ENCODE results near the gene PACS1.

PACS1 gene

DNA sequence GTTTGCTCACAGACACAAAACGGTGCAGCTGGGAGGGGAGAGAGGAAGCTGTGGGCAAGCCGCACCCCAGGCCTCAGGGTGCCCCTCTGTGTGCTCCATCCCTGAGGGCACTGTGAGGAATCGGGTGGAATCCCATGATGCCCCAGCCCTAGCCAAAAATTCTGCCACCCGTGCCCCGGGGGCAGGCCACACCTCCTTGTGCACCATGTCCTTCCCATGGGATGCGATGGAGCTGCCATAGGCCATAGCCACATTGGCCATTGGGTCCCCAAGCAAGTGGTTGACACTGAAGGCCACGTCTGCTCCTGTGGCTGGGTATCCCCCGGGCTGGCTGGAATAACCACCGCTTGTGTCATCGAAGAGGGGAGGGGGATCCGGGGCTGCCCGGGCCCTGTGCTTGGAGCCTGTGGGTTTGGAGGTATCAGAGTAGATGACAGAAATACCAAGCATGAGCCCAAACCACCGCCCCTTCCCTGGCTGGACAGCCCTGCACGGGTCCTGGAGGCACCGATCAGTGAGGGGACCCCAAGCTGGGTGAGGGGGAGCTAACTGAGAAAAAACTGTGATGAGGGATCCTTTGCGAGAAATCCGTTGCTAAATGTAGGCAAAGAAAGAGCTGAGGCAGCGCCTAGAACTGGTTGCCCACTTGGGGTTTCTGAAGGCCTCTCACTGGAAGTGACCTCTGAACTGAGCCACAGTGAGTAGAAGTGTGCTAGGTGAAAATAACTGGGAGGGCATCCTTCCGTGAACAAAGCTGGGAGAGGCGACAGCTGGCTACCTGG, 218.0 kb downstream of the PACS1 start:
- TF ChIP-seq HDGF (IDR thresholded peaks at IDR 0.05; ENCODE audit: borderline replicate concordance) = no peak
- no peak for TF ChIP-seq BHLHE40 (IDR thresholded peaks at IDR 0.05; ENCODE audit: borderline replicate concordance)
- no peak for TF ChIP-seq FOXK2 (IDR thresholded peaks at IDR 0.05)
- no peak for TF ChIP-seq TARDBP (IDR thresholded peaks at IDR 0.05)
- no peak for TF ChIP-seq SP1 (IDR thresholded peaks at IDR 0.05)
- TF ChIP-seq L3MBTL2 (conservative IDR thresholded peaks at IDR 0.05) = no peak
- no peak for DNase-seq (ENCODE audit: extremely low spot score)
- ChIA-PET POLR2A (interaction anchor here (1.1 to 4.3 kb wide), 13 partner anchors 12 to 1176 kb away, joined by 4 to 36 read pairs (median 8); partner anchors contain the start of gene RAB1B), CTCF (interaction anchor here (1.2 to 2.6 kb wide), 3 partner anchors 23 to 34 kb away, joined by 4 to 11 read pairs (median 5); no protein-coding TSS in a partner anchor)

DNA sequence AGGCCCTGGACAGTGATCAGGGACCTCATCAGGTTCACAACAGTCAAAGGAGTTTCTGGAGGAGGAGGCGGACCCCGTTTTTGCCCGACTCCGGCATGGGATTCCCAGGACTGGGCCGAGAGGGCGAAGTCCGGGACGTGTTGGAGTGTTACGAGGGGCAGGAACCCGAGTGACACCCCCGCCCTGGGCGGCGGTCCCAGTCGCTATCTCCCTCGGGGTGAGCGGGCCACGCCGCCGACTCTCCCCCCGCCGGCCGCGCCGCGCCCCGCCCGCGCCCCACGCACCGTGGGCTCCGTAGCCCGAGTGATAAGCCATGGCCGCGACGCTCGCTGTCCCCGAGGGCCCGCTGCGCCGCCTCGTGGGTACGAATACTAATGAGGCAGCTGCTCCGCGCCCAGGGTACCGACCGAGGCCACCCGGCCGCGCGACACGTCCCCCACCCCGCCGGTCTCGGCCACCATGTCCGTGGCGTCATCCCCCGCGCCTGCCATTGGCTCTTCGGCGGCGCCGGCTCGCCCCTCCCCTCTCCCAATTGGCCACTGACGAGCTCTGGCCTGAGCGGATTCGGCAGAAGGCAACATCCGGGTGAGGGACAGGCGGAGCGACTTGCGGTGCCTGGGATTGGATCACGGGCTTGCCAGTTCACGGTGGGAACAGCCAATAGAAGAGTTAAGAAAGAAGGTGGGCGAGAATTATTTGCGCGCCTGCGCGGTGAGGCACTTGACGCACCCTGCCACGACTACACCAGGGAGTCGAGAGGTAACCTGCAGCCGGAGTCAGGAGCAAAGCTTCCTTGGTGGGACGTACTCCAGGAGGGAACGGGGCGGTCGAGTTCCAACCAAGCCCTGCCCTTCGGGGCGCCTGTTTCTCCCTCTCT, 218.8 kb downstream of the PACS1 start, which contains the start of gene YIF1A:
TSS of gene YIF1A (minus strand) at position 473 of the 877 bp plus-strand sequence. CDS start at position 315, 158 bp downstream.
- ChIA-PET CTCF (interaction anchor here (0.6 to 2.6 kb wide), 6 partner anchors 11 to 62 kb away, joined by 3 to 11 read pairs (median 4); no protein-coding TSS in a partner anchor), POLR2A (interaction anchor here (0.6 to 4.3 kb wide), 31 partner anchors 8 to 1177 kb away, joined by 3 to 36 read pairs (median 5); partner anchors contain the start of genes B4GAT1, CNIH2, DPP3 and MRPL11)
- TF ChIP-seq, protein P1, sequence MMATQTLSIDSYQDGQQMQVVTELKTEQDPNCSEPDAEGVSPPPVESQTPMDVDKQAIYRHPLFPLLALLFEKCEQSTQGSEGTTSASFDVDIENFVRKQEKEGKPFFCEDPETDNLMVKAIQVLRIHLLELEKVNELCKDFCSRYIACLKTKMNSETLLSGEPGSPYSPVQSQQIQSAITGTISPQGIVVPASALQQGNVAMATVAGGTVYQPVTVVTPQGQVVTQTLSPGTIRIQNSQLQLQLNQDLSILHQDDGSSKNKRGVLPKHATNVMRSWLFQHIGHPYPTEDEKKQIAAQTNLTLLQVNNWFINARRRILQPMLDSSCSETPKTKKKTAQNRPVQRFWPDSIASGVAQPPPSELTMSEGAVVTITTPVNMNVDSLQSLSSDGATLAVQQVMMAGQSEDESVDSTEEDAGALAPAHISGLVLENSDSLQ (IDR thresholded peaks at IDR 0.05) = peak; percentile 99
- TF ChIP-seq LEF1 (IDR thresholded peaks at IDR 0.05; ENCODE audit: borderline replicate concordance) (0 out of 2 replicates have a peak, but pooled peaks have one; percentile 22), FOXK2 (IDR thresholded peaks at IDR 0.05) (no peak), ELF4 (IDR thresholded peaks at IDR 0.05) (peak; percentile 58)
- peak; percentile 99 for DNase-seq (ENCODE audit: extremely low spot score)

DNA sequence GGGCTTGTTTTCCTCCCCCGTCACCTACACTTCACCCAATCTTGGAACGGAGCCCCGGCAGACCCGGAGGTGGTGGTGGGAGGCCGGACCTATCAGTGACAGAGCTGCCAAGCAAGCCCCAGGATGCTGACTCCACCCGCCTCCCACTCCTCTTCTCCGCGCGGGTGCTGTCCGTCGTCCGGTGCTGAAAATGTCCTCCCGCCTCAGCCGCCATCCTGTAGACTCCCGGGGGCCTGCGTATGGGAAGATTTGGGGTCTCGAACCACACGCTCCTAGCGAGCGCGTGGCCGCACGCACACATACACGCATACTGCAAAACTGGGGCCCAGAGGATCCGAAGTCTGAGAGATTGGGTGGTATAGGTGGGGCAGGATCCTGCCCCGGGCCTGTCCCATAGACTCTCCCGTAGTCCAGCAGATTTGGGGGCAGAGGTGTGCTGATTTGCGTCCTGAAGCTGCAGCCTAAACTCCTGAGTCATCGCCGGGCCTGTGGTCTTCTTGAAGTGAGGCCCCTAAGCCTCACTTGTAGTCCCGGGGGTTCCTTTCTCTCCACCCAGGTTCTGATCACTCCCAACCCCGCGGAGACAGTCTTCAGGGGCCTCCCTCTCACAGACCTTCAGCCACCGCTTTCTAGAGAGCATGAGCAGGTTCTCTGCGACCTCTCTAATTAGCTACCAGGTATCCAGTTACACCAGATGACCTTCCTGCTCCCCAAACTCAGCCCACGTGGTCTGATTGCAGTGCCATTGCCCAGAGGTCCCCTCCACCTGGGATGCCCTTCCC, 219.7 kb downstream of the PACS1 start:
- no peak for TF ChIP-seq LEF1 (IDR thresholded peaks at IDR 0.05; ENCODE audit: borderline replicate concordance)
- peak; percentile 81 for TF ChIP-seq L3MBTL2 (conservative IDR thresholded peaks at IDR 0.05)
- TF ChIP-seq ZNF384 (IDR thresholded peaks at IDR 0.05) = no peak
- POLR2A ChIA-PET = interaction anchor here (0.6 to 4.3 kb wide), 31 partner anchors 9 to 1177 kb away, joined by 3 to 36 read pairs (median 5); partner anchors contain the start of genes B4GAT1, CNIH2, DPP3 and MRPL11
- CTCF ChIA-PET = interaction anchor here (0.6 to 2.6 kb wide), 9 partner anchors 7 to 95 kb away, joined by 3 to 11 read pairs (median 4); no protein-coding TSS in a partner anchor
- peak; percentile 70 for DNase-seq (ENCODE audit: extremely low spot score)

DNA sequence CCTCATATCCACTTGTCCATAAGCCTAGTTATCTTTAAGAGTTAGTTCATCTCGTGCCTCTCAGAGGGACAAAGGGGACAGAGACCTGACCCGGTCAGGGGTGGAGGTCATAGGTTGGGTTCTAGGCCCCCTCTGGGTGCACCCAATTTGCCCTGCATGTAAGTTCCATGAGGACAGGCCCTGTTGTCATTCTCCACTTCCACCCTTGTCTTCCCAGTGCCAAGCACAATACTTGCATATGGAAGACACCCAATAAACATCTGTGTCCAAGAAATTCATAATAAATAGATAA, 220.2 kb downstream of the PACS1 start:
- CTCF ChIA-PET = interaction anchor here (0.6 to 2.6 kb wide), 5 partner anchors 8 to 94 kb away, joined by 3 to 11 read pairs (median 4); no protein-coding TSS in a partner anchor
- no peak for TF ChIP-seq BHLHE40 (IDR thresholded peaks at IDR 0.05; ENCODE audit: borderline replicate concordance)
- TF ChIP-seq FOXK2 (IDR thresholded peaks at IDR 0.05) = no peak
- no peak for TF ChIP-seq SP1 (IDR thresholded peaks at IDR 0.05)
- no peak for TF ChIP-seq LEF1 (IDR thresholded peaks at IDR 0.05; ENCODE audit: borderline replicate concordance)
- TF ChIP-seq ELF4 (IDR thresholded peaks at IDR 0.05) = no peak
- no peak for TF ChIP-seq TARDBP (IDR thresholded peaks at IDR 0.05)
- TF ChIP-seq HDGF (IDR thresholded peaks at IDR 0.05; ENCODE audit: borderline replicate concordance) = no peak
- no peak for TF ChIP-seq CTBP1 (IDR thresholded peaks at IDR 0.05; ENCODE audit: borderline replicate concordance)
- TF ChIP-seq ZNF384 (IDR thresholded peaks at IDR 0.05) = no peak
- TF ChIP-seq FOXA1 (IDR thresholded peaks at IDR 0.05) = no peak

DNA sequence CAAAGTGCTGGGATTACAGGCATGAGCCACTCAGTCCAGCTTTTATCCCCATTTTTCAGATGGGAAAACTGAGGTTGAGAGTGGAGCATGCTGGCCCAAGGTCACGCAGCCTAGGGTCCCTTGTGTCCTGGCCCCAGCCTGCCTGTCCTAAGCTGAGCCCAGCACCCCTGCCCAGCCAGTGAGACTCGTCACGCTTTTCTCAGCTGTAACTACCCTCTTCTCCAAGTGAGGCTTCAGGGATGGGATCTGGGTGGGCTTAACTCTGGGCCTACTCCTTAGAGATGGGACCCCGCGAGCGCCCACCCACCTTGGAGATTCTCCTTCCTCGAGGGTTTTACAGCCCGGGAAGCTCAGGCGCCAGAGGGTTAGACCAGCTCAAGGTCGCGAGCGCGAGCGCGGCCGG, 221.2 kb downstream of the PACS1 start:
- POLR2A ChIA-PET = interaction anchor here (4.1 kb wide), 1 partner anchor 21 kb away, joined by 36 read pairs; no protein-coding TSS in a partner anchor
- TF ChIP-seq L3MBTL2 (conservative IDR thresholded peaks at IDR 0.05) (no peak), CTBP1 (IDR thresholded peaks at IDR 0.05; ENCODE audit: borderline replicate concordance) (no peak), FOXM1 (IDR thresholded peaks at IDR 0.05; ENCODE audit: borderline replicate concordance) (no peak), HDGF (IDR thresholded peaks at IDR 0.05; ENCODE audit: borderline replicate concordance) (no peak), BHLHE40 (IDR thresholded peaks at IDR 0.05; ENCODE audit: borderline replicate concordance) (no peak), ZNF384 (IDR thresholded peaks at IDR 0.05) (no peak), FOXA1 (IDR thresholded peaks at IDR 0.05) (no peak), LEF1 (IDR thresholded peaks at IDR 0.05; ENCODE audit: borderline replicate concordance) (no peak), NFRKB (IDR thresholded peaks at IDR 0.05) (no peak), FOXK2 (IDR thresholded peaks at IDR 0.05) (no peak), TARDBP (IDR thresholded peaks at IDR 0.05) (no peak), ARNT (IDR thresholded peaks at IDR 0.05) (no peak), ELF4 (IDR thresholded peaks at IDR 0.05) (no peak), SUZ12 (IDR thresholded peaks at IDR 0.05) (no peak), SP1 (IDR thresholded peaks at IDR 0.05) (no peak)
- TF ChIP-seq, protein P1 (IDR thresholded peaks at IDR 0.05) = no peak
- DNase-seq (ENCODE audit: extremely low spot score) = no peak
- CTCF ChIA-PET = interaction anchor here (1.3 to 1.9 kb wide), 3 partner anchors 9 to 20 kb away, joined by 4 to 6 read pairs (median 5); no protein-coding TSS in a partner anchor

More for the DNA sequence above, 220.2 kb downstream of the PACS1 start:
- POLR2A ChIA-PET = interaction anchor here (1.7 to 4.3 kb wide), 4 partner anchors 10 to 56 kb away, joined by 8 to 36 read pairs (median 18); partner anchors contain the start of gene RAB1B
- no peak for DNase-seq (ENCODE audit: extremely low spot score)

Data from HEK293T (cell line).